ENCODE measurements around the gene TMX3. TPM values are rescaled to one million over a fixed set of nuclear protein-coding genes. Genes with fewer than 3 reads are reported as not detected.
A peak's percentile ranks its signal among the peaks of the same experiment; 100 is the strongest.

Gene TMX3
- 35.8 and 40.2 TPM in 2 replicates for total RNA-seq

DNA sequence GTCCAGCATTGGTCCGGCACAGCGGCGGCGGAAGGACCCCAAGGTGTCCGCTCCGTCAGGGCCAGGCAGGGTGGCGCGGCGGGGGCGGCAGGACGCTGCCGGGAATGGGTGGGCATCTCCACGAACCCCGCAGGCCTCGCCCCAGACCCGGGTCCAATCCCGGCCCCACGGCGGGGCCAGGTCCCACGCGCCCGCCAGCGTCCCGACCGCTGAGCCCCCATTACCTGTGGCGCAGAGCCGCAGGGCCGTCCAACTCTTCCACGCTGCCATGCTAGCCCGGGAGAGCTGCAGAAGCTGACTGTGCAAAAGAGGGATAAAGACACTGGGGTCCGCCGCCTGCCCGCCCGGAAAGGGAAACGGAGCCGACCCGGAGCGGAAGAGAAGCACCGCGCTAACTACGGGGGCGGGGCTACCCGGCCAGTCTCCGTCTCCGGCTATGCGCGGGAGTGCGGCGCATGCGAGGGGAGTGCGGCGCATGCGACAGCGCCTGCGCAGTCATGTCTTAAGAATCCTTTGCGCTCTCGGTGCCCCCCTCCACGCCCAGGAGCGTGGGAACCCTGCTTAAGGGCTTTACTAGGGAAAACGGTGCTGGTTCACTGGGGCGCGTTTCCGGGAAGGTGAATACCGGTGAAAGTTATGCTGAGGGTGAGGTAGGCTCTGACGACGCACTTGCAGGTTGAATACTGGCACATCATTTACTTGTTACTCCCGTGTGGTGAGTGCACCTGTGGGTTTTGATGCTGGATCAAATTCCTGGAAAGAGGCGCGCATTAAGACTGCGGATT, at the start of gene TMX3:
TMX3 (minus strand) TSS at position 397 of the 785 bp plus-strand sequence; CDS start at position 270, 127 bp downstream.
- no peak for FAIRE-seq

GRCh38 chr18:68764016-68764415, 49.1 kb upstream of the TMX3 start:
- FAIRE-seq = no peak
- TF ChIP-seq CTCF (IDR thresholded peaks at IDR 0.05; ENCODE audit: insufficient read depth, low read length, severe bottlenecking) = no peak
- DNase-seq (ENCODE audit: low read depth) = peak; percentile 40
- H3K4me3 ChIP-seq (ENCODE audit: low read depth, low read length) = no peak overlapping the region
- no peaks in the 10 kb centered on the region for H3K36me3 ChIP-seq (ENCODE audit: control insufficient read depth, insufficient read depth, low read length)
- no peaks in the 10 kb centered on the region for H3K27me3 ChIP-seq (ENCODE audit: control insufficient read depth, insufficient read depth, low read length)

More for the DNA sequence above, at the start of gene TMX3:
- TF ChIP-seq CTCF (IDR thresholded peaks at IDR 0.05; ENCODE audit: insufficient read depth, low read length, severe bottlenecking) = no peak
- Histone ChIP-seq H3K4me3 (ENCODE audit: low read depth, low read length) (peak within 1 kb of the TSS; percentile 95), H3K36me3 (ENCODE audit: control insufficient read depth, insufficient read depth, low read length) (peaks cover 7% of the 10 kb centered on the region), H3K27me3 (ENCODE audit: control insufficient read depth, insufficient read depth, low read length) (no peaks in the 10 kb centered on the region)
- peak; percentile 90 for DNase-seq (ENCODE audit: low read depth)

DNA sequence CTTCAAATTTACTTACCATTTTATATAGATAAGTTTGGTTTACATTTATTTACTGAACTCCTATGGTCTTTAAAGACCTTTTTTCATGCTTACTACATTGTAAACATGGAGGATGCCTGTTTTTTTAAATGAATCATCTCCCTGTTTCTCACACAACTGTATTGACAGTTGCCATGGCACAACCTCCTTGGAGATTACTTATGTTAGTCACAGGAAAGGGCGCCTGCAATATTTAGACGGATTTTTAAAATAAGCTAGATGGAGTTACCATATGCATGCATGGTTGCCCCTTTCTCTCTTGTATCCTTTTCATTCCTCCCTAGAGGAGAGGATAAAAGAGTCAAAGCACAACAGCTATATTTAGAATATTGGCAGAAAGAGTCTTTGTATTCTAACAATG, 48.2 kb upstream of the TMX3 start:
- Histone ChIP-seq H3K36me3 (ENCODE audit: control insufficient read depth, insufficient read depth, low read length) (no peaks in the 10 kb centered on the region), H3K4me3 (ENCODE audit: low read depth, low read length) (no peak overlapping the region), H3K27me3 (ENCODE audit: control insufficient read depth, insufficient read depth, low read length) (no peaks in the 10 kb centered on the region)
- FAIRE-seq (no peak), DNase-seq (ENCODE audit: low read depth) (peak; percentile 42)
- TF ChIP-seq CTCF (IDR thresholded peaks at IDR 0.05; ENCODE audit: insufficient read depth, low read length, severe bottlenecking) = no peak

GRCh38 chr18:68759308-68759707, 44.4 kb upstream of the TMX3 start:
- Histone ChIP-seq H3K36me3 (ENCODE audit: control insufficient read depth, insufficient read depth, low read length) (no peaks in the 10 kb centered on the region), H3K27me3 (ENCODE audit: control insufficient read depth, insufficient read depth, low read length) (no peaks in the 10 kb centered on the region), H3K4me3 (ENCODE audit: low read depth, low read length) (no peak overlapping the region)
- FAIRE-seq (no peak), DNase-seq (ENCODE audit: low read depth) (no peak)
- TF ChIP-seq CTCF (IDR thresholded peaks at IDR 0.05; ENCODE audit: insufficient read depth, low read length, severe bottlenecking) = no peak

DNA sequence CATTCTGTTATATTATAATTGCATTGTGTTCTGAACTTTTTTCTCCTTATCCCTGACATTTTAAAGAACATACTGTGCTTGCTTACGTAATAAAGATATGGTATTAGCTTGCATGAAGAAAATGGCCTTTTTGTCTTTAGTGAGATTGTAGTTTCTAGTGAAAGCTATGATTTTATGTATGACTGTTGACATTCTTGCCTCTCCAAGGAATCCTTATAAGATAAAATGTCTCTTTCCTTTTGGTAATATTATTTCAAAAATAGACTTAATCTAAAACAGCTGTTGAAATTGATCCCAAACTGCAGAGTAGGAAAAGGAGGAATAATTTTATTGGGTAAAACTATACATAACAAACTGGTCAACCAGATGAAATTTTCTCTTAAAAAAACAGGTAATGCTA, 42.2 kb upstream of the TMX3 start:
- DNase-seq (ENCODE audit: low read depth) (no peak), FAIRE-seq (no peak)
- no peaks in the 10 kb centered on the region for H3K27me3 ChIP-seq (ENCODE audit: control insufficient read depth, insufficient read depth, low read length)
- TF ChIP-seq CTCF (IDR thresholded peaks at IDR 0.05; ENCODE audit: insufficient read depth, low read length, severe bottlenecking) = no peak
- no peak overlapping the region for H3K4me3 ChIP-seq (ENCODE audit: low read depth, low read length)
- no peaks in the 10 kb centered on the region for H3K36me3 ChIP-seq (ENCODE audit: control insufficient read depth, insufficient read depth, low read length)

- Histone ChIP-seq H3K27me3 (ENCODE audit: control insufficient read depth, insufficient read depth, low read length) (no peaks in the 10 kb centered on the region), H3K4me3 (ENCODE audit: low read depth, low read length) (no peak overlapping the region), H3K36me3 (ENCODE audit: control insufficient read depth, insufficient read depth, low read length) (no peaks in the 10 kb centered on the region)
- FAIRE-seq = no peak
- DNase-seq (ENCODE audit: low read depth) = no peak
- TF ChIP-seq CTCF (IDR thresholded peaks at IDR 0.05; ENCODE audit: insufficient read depth, low read length, severe bottlenecking) = no peak
Observed at GRCh38 chr18:68742206-68742605, 27.3 kb upstream of the TMX3 start.
